HG03432 (cell line): ENCODE data around the gene ZYG11A.
"Not testable (repeated sequence)": the region's sequence is repeated elsewhere in the genome, so short reads cannot be mapped to it uniquely, and the experiment has no call there.

Source experiments
- ATAC-seq: cut with Tn5 transposase; IDR thresholded peaks from one replicate; pipeline ENCODE4 v1.9.1; 2021; ENCODE audit warnings: mild to moderate bottlenecking, moderate library complexity; ENCODE audit not compliant: unreplicated experiment

ZYG11A gene

DNA sequence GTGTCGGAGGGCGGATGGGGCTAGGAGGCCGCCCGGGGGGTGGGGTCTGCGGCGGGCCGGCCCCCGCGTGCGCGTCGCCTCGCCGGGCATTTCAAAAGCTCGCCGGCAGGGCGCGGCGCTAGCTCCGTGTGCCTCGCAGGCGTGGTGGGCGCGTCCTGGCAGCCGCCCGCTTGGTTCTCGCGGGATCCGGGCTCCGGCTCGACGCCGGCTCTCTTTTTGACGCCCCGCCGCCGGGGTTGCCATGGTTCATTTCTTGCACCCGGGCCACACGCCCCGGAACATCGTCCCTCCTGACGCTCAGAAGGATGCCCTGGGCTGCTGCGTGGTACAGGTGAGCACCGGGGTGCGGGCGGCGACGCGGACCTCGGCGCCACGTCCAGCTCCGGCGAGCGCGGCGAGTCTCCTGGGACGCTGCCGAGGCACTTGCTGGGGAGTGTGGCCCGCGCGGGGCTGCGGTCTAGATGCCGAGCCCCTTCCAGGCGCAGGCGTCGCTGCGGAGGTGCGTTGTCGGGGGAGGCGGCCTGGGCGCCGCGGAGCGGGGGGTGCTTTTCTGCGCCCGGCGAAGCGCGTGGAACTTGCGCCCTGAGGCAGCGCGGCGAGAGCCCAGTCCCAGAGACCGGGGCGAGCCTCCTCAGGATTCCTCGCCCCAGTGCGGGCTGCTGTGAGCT, at the start of gene ZYG11A:
Gene ZYG11A (plus strand): TSS at position 118 of the 668 bp plus-strand sequence. CDS start 124 bp downstream, at position 242.
- peak; percentile 95 for ATAC-seq

DNA sequence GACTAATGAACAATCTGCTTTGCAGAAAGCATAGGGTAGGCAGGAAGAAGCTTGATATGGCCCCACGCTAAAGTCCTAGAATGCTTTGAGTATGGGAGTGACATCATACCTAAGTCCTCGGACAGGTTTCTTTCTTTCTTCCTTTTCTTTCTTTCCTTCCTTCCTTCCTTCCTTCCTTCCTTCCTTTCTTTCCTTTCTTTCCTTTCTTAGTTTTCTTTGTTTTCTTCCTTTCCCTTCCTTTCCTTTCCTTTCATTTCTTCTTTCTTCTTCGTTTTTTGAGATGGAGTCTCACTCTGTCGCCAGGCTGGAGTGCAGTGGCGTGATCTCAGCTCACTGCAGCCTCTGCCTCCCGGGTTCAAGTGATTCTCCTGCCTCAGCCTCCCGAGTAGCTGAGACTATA, 48.8 kb upstream of the ZYG11A start:
- not testable (repeated sequence) for ATAC-seq

DNA sequence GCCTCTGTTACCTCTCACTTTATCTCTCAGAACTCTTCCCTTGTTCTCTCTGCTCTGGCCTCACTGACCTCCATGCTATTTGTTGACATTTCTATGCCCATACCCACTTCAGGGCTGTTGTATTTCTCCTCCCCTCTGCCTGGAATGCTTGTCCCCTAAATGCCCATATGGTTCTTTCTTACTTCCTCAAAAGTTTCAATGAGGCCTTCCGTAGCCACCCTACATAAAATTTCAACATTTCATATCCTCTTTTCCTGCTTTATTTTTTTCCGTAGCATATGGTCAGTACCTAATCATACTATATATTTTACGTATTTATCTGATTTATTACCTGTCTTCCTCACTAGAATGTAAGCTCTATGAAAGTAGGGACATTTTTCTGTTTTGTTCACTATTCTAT, 47.1 kb upstream of the ZYG11A start:
- no peak for ATAC-seq

DNA sequence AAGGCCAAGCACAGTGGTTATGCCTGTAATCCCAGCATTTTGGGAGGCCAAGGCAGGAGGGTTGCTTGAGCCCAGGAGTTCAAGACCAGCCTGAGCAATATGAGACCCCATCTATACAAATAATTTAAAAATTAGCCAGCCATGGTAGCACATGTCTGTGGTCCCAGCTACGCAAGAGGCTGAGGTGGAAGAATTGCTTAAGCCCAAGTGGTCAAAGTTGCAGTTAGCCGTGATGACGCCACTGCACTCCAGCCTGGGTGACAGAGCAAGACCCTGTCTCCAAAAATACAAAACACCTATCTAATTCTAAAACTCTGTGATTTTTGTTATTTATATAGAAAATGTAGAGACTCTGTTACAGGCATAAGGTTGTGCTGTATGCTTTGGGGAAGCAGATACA, 44.2 kb upstream of the ZYG11A start:
- ATAC-seq: no peak

DNA sequence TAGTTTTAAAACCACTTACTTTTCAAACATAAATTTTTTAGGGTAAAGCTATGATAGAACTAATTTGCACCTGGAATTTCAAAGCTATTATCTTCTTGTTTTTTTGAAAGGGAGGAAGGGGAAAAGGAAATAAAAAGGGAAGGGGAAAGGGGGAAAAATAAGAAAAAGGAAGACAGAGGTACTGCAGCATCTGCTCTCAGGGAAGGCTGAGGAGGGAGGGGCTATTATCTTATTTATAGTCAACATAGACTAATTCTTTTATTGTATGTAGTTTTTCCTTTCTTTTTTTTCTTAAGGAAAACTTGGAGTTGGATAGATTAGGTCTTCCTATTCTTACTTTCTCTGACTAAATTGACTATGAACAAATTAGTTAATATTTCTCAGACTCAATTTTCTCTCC, 41.5 kb upstream of the ZYG11A start:
- no peak for ATAC-seq

DNA sequence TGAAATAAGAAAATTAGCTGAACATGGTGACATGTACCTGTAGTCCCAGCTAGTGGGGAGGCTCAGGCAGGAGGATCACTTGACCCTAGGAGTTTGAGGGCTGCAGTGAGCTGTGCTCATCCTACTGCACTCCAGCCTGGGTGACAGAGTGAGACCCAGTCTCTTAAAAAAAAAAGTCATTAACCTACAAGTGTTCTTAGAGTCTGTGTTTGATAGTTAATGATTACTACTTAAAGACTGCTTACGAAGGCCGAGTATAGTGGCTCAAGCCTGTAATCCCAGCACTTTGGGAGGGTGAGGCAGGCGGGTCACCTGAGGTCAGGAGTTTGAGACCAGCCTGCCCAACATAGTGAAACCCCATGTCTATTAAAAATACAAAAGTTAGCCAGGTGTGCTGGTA, 38.5 kb upstream of the ZYG11A start:
- not testable (repeated sequence) for ATAC-seq

DNA sequence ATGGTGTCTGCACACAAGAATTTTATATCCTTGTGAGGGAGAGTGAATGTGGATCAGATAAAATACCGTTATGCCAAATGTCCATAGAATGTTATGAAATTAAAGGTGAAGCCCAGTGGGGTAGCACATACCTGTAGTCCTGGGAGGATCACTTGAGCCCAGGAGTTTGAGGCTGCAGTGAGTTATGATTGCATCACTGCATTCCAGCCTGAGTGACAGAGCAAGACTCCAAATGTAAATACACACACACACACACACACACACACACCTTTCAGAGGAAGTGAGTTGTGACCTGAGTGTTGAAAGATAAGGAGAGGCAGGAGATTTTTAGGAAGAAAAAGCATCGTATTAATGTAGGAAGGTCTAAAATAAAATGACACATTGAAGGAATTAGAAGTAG, 28.1 kb upstream of the ZYG11A start:
- ATAC-seq: no peak

DNA sequence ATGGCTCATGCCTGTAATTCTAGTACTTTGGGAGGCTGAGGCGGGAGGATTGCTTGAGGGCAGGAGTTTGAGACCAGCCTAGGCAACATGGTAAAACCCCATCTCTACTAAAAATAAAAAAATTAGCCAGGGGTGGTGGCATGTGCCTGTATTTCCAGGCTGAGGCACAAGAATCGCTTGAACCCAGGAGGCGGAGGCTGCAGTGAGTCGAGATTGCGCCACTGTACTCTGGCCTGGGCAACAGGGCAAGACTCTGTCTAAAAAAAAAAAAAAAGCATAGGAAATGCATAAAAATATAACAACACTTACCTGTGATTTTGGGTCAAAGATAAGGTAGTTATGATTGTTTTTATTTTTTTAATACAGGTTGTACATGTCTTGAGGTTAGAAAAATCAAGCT, 21.7 kb upstream of the ZYG11A start:
- ATAC-seq: not testable (repeated sequence)

GRCh38 chr1:52825868-52826267, 16.7 kb upstream of the ZYG11A start:
- ATAC-seq: no peak

DNA sequence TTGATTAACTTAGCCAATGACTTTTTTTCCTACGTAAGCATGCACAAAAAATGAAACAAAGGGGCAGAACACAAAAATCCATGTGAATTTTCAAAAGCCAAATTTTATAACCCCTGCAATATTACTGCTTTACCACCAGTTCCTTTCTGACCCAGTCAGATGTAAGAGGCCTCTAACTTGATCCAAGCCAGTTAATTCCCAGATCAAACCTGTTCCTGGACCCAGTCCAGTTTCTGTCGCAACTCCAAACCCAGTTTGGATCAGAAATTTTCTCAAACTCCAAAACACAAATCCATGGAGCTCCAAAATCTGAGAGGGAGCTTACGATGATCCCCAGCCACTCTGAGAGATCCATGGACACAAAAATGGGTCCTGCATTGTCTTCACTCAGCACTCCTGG, 7.8 kb upstream of the ZYG11A start:
- no peak for ATAC-seq

DNA sequence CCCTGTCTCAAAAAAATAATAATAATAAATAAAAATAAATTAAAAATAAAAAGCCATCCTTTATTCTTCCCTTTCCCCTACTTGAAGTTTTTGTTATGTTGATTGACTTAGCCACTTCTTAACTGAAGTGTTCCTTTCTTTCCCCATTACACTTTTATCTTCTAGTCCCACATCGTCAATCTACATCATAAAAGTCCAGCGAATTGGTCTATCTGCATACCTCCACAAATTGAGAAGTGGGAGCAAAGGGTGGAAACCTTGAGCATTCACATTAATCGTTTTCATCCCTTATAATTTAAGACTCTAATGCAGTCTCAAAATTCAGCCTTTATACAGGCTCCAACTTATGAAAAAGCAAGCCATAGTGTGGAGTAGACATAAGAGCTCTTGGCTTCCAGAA, 6.5 kb upstream of the ZYG11A start:
- no peak for ATAC-seq

DNA sequence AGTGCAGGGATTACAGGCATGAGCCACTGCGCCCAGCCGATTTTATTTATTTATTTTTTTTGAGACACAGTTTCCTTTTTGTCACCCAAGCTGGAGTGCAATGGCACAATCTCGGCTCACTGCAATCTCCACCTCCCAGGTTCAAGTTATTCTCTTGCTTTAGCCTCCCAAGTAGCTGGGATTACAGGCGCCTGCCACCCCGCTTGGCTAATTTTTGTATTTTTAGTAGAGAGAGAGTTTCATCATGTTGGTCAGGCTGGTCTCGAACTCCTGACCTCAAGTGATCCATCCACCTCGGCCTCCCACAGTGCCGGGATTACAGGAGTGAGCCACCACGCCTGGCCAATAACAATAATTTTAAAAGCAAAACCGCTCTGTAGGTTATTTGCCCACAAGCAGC, 3.4 kb upstream of the ZYG11A start:
- ATAC-seq: not testable (repeated sequence)

DNA sequence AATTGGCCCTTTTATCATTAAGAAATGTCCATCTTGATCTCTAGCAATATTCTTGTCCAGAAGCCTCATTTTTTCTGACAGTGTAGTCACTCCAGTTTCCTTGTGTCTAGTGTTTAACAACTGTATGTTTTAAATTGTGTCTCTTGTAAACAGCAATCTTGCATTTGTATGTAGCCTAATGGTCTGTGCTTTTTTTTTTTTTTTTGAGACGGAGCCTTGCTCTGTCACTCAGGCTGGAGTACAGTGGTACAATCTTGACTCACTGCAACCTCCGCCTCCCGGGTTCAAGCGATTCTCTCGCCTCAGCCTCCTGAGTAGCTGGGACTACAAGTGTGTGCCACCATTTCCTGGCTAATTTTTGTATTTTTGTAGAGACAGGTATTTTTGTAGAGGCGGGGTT, 2.6 kb downstream of the ZYG11A start:
- not testable (repeated sequence) for ATAC-seq

- ATAC-seq: no peak
Observed at GRCh38 chr1:52848423-52848822, 5.9 kb downstream of the ZYG11A start.

DNA sequence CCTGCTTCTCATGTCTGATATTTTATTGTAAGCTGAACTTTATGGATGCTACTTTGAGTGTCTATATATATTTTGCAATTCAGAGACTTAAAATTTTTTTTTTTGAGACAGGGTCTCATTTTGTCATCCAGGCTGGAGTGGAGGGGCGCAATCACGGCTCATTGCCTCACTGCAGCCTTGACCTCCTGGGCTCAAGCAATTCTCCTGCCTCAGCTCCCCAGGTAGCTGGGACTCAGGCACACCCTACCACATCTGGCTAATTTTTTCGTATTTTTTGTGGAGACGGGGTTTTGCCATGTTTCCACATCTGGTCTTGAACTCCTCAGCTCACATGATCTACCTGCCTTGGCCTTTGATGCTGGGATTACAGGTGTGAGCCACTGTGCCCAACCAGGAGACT, 8.4 kb downstream of the ZYG11A start:
- no peak for ATAC-seq

DNA sequence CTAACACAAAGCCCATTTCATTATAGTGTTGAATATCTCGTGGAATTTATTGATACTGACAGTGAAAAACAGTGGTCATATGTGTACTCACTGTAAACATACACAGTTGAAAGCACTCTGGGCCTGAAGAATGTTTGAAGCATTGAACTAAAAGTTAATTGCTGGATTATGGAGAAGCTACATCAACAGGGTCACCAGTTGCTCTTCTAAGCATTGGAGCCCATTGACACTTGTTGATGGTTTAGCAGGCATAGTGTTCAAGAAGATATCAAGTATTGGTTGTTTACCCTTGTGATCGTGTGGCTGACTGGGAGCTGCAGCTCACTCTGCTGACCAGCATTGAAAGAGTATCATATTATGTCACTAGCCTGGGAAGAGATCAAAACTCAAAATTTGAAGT, 10.3 kb downstream of the ZYG11A start:
- no peak for ATAC-seq

GRCh38 chr1:52855584-52855983, 13.0 kb downstream of the ZYG11A start:
- ATAC-seq: no peak

- ATAC-seq: no peak
Observed at GRCh38 chr1:52856026-52856425, 13.5 kb downstream of the ZYG11A start.

DNA sequence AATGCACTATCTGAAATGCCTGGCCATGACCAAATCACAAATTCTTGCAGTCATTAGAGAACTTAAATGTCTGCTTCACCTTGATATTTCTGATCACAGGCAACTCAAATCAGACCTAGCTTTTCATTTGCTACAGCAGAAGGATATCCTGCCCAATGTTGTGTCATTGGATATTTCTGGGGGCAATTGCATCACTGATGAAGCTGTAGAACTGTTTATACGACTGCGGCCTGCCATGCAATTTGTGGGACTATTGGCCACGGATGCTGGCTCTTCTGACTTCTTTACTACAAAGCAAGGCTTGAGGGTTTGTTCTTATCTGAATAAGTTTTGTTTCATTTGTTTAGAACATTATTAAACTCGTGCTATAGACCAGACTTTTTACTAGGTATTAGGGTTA, 14.9 kb downstream of the ZYG11A start:
- no peak for ATAC-seq

DNA sequence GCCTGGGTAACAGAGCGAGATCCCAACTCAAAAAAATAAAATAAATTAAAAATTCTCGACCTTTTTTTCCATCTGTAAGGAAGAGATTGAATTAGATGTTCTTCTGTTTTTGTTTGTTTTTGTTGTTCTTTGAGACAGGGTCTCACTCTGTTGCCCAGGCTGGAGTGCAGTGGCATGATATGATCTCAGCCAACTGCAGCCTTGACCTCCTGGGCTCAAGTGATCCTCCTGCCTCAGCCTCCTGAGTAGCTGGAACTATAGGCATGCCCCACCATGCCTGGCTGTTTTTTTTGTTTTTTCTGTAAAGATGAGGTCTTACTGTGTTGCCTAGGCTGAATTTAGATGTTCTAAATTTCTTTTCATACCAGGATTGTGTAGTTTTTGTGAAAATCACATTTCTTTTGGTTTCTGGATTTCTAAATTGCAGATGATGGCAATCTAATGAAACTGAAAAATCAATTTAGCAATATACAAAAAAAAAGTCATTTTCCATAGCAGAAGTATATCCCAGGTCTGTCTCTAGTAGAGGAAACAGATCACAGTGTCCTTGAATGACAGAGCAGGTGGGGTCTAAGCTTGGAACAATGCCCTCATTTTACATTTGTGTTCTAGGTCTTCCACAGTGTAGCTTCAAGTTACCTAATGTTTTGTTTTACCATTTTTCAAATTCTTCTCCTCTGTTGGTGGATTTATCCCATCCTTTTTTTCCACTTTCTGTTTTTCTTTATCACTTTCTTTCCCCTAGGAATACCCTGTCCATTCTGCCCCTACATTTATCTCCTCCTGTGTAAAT, 20.3 kb downstream of the ZYG11A start:
- no peak for ATAC-seq

GRCh38 chr1:52867087-52867863, 24.7 kb downstream of the ZYG11A start:
- ATAC-seq: peak; percentile 90

- ATAC-seq: not testable (repeated sequence)
Observed at GRCh38 chr1:52869727-52870126, 27.2 kb downstream of the ZYG11A start.
